SK-N-MC (cell line): Measurements from ENCODE around the gene DTX2.

Experiments
- EZH2 ChIP-seq: fragments of 200-600 bp; sonication (generic); IDR thresholded peaks from one replicate; pipeline ENCODE4 v1.6.1; 2017; ENCODE audit warnings: antibody characterized with exemption
- FOXP2 ChIP-seq: optimal IDR thresholded peaks from 2 replicates; pipeline ENCODE3; 2011; ENCODE audit warnings: mild to moderate bottlenecking, moderate library complexity; ENCODE audit not compliant: insufficient read depth; ENCODE audit errors: extremely low read length, control extremely low read depth
- POLR2AphosphoS5 ChIP-seq: IDR thresholded peaks from 2 replicates; pipeline ENCODE4 v1.6.1; 2012; ENCODE audit warnings: mild to moderate bottlenecking, low read depth, low read length, borderline replicate concordance

DNA sequence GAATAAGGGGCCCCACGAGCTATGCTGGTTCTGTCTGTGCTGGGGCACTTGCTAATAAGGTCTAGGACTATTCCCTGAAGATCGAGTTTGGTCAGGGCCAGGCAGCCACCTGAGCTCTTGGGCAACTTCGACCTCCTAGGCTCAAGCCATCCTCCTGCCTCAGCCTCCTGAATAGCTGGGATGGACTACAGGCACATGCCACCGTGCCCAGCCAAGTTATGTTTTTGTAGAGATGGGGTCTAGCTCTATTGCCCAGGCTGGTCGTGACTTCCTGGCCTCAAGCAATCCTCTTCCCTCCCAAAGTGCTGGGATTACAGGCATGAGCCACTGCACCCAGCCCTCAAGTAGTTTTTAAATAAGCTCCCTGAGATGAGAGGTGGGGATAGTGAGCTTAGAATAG lies 33.9 kb upstream of the DTX2 start:
- TF ChIP-seq POLR2AphosphoS5, result no peak
- TF ChIP-seq EZH2, result no peak
- no peak for TF ChIP-seq FOXP2
